Liver (tissue), 9 donors: ENCODE data around the gene STXBP6. TPM values are rescaled to one million over a fixed set of nuclear protein-coding genes. Genes with fewer than 3 reads are reported as not detected.

Experiments used
- DNase-seq: peaks from one replicate; pipeline ENCODE4 v3.0.0-alpha.2; 2017; ENCODE audit warnings: low spot score
- H3K27ac ChIP-seq, 2 donors: one replicate each; pipeline ENCODE4 v1.7.0; 2013; ENCODE audit warnings: inconsistent platforms in 2 of 2, low read length in 2 of 2, control low read depth in 1 of 2, low read depth in 1 of 2, mild to moderate bottlenecking in 1 of 2
- H3K27me3 ChIP-seq, 4 donors: one replicate each; pipeline versions ENCODE4 v1.6.1 to v1.7.0; 2013; ENCODE audit warnings: low read length in 3 of 4, inconsistent platforms in 1 of 4, mild to moderate bottlenecking in 1 of 4, moderate library complexity in 1 of 4; ENCODE audit not compliant: control insufficient read depth in 4 of 4, insufficient read depth in 4 of 4
- H3K36me3 ChIP-seq, 4 donors: one replicate each; pipeline versions ENCODE4 v1.6.1 to v1.7.0; 2013; ENCODE audit warnings: low read length in 3 of 4, mild to moderate bottlenecking in 3 of 4, low read depth in 1 of 4, moderate library complexity in 1 of 4; ENCODE audit not compliant: control insufficient read depth in 4 of 4, insufficient read depth in 3 of 4
- H3K4me1 ChIP-seq, 4 donors: one replicate each; pipeline versions ENCODE4 v1.6.1 to v1.7.0; 2013; ENCODE audit warnings: low read length in 3 of 4, mild to moderate bottlenecking in 3 of 4, moderate library complexity in 1 of 4; ENCODE audit not compliant: control insufficient read depth in 4 of 4, insufficient read depth in 4 of 4
- H3K4me3 ChIP-seq, 3 donors: one replicate each; pipeline versions ENCODE4 v1.6.1 to v1.7.0; 2013; ENCODE audit warnings: low read length in 3 of 3, control low read depth in 1 of 3, low read depth in 1 of 3, mild to moderate bottlenecking in 1 of 3
- H3K9ac ChIP-seq, 2 donors: one replicate each; pipeline ENCODE4 v1.7.0; 2013; ENCODE audit warnings: low read length in 2 of 2, mild to moderate bottlenecking in 2 of 2, moderate library complexity in 2 of 2, control low read depth in 1 of 2, low read depth in 1 of 2
- H3K9me3 ChIP-seq, 4 donors: one replicate each; pipeline versions ENCODE4 v1.6.1 to v1.7.0; 2013; ENCODE audit warnings: low read length in 3 of 4; ENCODE audit not compliant: control insufficient read depth in 4 of 4
- EGR1 ChIP-seq, 2 donors: IDR thresholded peaks; 2 replicates each; pipeline ENCODE4 v1.6.1; 2016 to 2018; ENCODE audit warnings: antibody characterized with exemption in 2 of 2, low read depth in 2 of 2
- FOXA1 ChIP-seq: IDR thresholded peaks from 2 replicates; pipeline ENCODE4 v1.6.1; 2016; ENCODE audit warnings: antibody characterized with exemption
- FOXA2 ChIP-seq: IDR thresholded peaks from 2 replicates; pipeline ENCODE4 v1.6.1; 2016; ENCODE audit warnings: antibody characterized with exemption
- GABPA ChIP-seq, 2 donors: IDR thresholded peaks in 1 of 2; conservative IDR thresholded peaks in 1 of 2; 2 replicates each; pipeline ENCODE4 v1.6.1; 2016; ENCODE audit warnings: antibody characterized with exemption in 2 of 2, mild to moderate bottlenecking in 1 of 2, moderate library complexity in 1 of 2
- HNF4G ChIP-seq: IDR thresholded peaks from 2 replicates; pipeline ENCODE4 v1.6.1; 2016; ENCODE audit warnings: antibody characterized with exemption
- NR2F2 ChIP-seq: IDR thresholded peaks from 2 replicates; pipeline ENCODE4 v1.6.1; 2016; ENCODE audit warnings: antibody characterized with exemption
- RAD21 ChIP-seq, 2 donors: IDR thresholded peaks; 2 replicates each; pipeline ENCODE4 v1.6.1; 2016; ENCODE audit warnings: antibody characterized with exemption in 2 of 2, mild to moderate bottlenecking in 2 of 2
- RXRA ChIP-seq, 2 donors: IDR thresholded peaks; 2 replicates each; pipeline ENCODE4 v1.6.1; 2017 to 2018; ENCODE audit warnings: antibody characterized with exemption in 2 of 2, mild to moderate bottlenecking in 1 of 2
- SP1 ChIP-seq: IDR thresholded peaks from 2 replicates; pipeline ENCODE4 v1.6.1; 2018; ENCODE audit warnings: antibody characterized with exemption, mild to moderate bottlenecking
- TAF1 ChIP-seq: conservative IDR thresholded peaks from 2 replicates; pipeline ENCODE4 v1.6.1; 2016; ENCODE audit warnings: antibody characterized with exemption, mild to moderate bottlenecking
- WGBS: extraction: QIAGEN DNeasy Blood & Tissue Kit; methylation state at CpG from one replicate; pipeline ENCODE4 v1.1.7; 2013; 5-methylcytosine and 5-hydroxymethylcytosine counted together
- polyA plus RNA-seq, 2 donors: library from polyadenylated mRNA; stranded (reverse) in 1 of 2; unstranded in 1 of 2; fragments of 200-250 nt in 1 of 2; fragments of >200 nt in 1 of 2; fragmentation: Nextera tagmentation in 1 of 2; extraction: Ambion mirVana in 1 of 2; gene quantifications; one replicate each; pipeline versions ENCODE4 v1.2.1 to v1.2.3, GENCODE V29; 2013 to 2015
- total RNA-seq, 2 donors: library from RNA; depleted of rRNA; stranded (reverse); fragments of >200 nt; gene quantifications; one replicate each; pipeline ENCODE4 v1.2.3, GENCODE V29; 2014
- TF ChIP-seq, protein P1 (sequence below): IDR thresholded peaks from 2 replicates; pipeline ENCODE4 v1.6.1; 2016; ENCODE audit warnings: antibody characterized with exemption, mild to moderate bottlenecking
- TF ChIP-seq, protein P2 (sequence below): IDR thresholded peaks from 2 replicates; pipeline ENCODE4 v1.6.1; 2016; ENCODE audit warnings: antibody characterized with exemption
- TF ChIP-seq, protein P3 (sequence below): fragments of 150-350 bp; IDR thresholded peaks from 2 replicates; pipeline ENCODE4 v1.5.1; 2017; ENCODE audit warnings: improper control_type of control experiment, low read depth, low read length; ENCODE audit not compliant: missing input control
- TF ChIP-seq, protein P4 (sequence below): IDR thresholded peaks from 2 replicates; pipeline ENCODE4 v1.6.1; 2016; ENCODE audit warnings: antibody characterized with exemption
- TF ChIP-seq, protein P5 (sequence below): IDR thresholded peaks from 2 replicates; pipeline ENCODE4 v1.6.1; 2016; ENCODE audit warnings: antibody characterized with exemption
- donor health status: healthy.
- donor health status: healthy.
- donor health status: healthy.
- donor health status: healthy.
- donor health status: healthy.

The STXBP6 gene
- total and polyA plus RNA-seq, 4 donors, result 1.4 to 3.8 (median 1.8) TPM

DNA sequence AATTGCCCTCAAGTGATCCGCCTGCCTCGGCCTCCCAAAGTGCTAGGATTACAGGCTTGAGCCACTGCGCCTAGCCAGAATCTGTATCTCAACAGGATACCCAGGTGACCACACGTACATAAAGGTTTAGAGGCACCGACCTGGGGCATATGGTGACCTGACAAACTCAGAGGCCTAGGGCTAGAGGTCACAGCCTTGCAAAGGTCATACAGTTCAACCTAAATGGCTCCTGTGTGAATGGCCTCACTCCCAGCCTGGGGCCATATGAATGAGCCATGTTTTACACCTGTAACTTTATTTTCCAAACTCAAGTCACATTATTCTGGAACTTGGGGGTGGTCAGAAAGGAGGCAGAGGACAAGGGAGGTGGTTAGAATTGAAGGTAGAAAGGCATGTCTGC is 10.0 kb downstream of the STXBP6 start (continued):
- TF ChIP-seq NR2F2, result no peak
- TF ChIP-seq RAD21 (IDR thresholded peaks at IDR 0.05), result no peak

DNA sequence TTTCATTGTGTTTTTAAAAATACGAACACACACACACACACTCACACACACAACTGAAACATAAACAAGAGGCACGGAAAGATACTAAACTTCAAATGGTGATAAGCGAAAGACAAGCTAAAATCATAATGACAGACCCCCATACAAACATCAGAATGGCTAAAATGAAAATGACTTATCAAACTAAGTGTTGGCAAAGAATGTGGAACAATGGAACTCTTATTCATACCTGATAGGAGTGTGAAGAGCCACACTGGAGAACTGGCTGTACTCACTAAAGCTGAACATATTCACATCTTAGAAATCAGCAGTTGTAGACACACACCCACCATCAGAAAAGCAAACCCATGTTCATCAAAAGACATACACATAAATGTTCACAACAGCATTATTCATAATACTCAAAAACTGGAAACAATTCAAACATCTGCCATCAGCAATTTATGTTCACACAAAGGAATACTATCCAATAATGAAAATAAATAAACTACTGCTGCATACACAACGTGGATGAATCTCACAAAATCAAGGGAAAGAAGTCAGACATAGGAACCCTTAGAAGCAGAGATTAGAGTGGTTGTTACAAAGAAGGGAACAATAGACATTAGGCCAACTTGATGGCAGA is 11.8 kb downstream of the STXBP6 start:
- TF ChIP-seq GABPA (IDR thresholded peaks at IDR 0.05 in 1 of 2, conservative IDR thresholded peaks at IDR 0.05 in 1 of 2) (no peak), RAD21 (IDR thresholded peaks at IDR 0.05) (no peak), HNF4G (no peak), TAF1 (no peak), NR2F2 (no peak), FOXA2 (no peak)
- TF ChIP-seq, protein P1, sequence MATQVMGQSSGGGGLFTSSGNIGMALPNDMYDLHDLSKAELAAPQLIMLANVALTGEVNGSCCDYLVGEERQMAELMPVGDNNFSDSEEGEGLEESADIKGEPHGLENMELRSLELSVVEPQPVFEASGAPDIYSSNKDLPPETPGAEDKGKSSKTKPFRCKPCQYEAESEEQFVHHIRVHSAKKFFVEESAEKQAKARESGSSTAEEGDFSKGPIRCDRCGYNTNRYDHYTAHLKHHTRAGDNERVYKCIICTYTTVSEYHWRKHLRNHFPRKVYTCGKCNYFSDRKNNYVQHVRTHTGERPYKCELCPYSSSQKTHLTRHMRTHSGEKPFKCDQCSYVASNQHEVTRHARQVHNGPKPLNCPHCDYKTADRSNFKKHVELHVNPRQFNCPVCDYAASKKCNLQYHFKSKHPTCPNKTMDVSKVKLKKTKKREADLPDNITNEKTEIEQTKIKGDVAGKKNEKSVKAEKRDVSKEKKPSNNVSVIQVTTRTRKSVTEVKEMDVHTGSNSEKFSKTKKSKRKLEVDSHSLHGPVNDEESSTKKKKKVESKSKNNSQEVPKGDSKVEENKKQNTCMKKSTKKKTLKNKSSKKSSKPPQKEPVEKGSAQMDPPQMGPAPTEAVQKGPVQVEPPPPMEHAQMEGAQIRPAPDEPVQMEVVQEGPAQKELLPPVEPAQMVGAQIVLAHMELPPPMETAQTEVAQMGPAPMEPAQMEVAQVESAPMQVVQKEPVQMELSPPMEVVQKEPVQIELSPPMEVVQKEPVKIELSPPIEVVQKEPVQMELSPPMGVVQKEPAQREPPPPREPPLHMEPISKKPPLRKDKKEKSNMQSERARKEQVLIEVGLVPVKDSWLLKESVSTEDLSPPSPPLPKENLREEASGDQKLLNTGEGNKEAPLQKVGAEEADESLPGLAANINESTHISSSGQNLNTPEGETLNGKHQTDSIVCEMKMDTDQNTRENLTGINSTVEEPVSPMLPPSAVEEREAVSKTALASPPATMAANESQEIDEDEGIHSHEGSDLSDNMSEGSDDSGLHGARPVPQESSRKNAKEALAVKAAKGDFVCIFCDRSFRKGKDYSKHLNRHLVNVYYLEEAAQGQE, result no peak
- TF ChIP-seq, protein P2, sequence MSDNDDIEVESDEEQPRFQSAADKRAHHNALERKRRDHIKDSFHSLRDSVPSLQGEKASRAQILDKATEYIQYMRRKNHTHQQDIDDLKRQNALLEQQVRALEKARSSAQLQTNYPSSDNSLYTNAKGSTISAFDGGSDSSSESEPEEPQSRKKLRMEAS, result no peak
- TF ChIP-seq, protein P3, sequence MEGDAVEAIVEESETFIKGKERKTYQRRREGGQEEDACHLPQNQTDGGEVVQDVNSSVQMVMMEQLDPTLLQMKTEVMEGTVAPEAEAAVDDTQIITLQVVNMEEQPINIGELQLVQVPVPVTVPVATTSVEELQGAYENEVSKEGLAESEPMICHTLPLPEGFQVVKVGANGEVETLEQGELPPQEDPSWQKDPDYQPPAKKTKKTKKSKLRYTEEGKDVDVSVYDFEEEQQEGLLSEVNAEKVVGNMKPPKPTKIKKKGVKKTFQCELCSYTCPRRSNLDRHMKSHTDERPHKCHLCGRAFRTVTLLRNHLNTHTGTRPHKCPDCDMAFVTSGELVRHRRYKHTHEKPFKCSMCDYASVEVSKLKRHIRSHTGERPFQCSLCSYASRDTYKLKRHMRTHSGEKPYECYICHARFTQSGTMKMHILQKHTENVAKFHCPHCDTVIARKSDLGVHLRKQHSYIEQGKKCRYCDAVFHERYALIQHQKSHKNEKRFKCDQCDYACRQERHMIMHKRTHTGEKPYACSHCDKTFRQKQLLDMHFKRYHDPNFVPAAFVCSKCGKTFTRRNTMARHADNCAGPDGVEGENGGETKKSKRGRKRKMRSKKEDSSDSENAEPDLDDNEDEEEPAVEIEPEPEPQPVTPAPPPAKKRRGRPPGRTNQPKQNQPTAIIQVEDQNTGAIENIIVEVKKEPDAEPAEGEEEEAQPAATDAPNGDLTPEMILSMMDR, result no peak
- H3K4me1 ChIP-seq, result peaks cover 0 to 13% (median 3%) of the 10 kb centered on the region in 4 donors
- no peaks in the 10 kb centered on the region for H3K27me3 ChIP-seq
- no peaks in the 10 kb centered on the region for H3K36me3 ChIP-seq
- 94% methylated on average over 4 of the region's 4 CpGs for WGBS
- no peaks in the 10 kb centered on the region for H3K9me3 ChIP-seq
- H3K27ac ChIP-seq, result no peak overlapping the region
- no peak overlapping the region for H3K9ac ChIP-seq
- no peak overlapping the region for H3K4me3 ChIP-seq
- no peak for DNase-seq

DNA sequence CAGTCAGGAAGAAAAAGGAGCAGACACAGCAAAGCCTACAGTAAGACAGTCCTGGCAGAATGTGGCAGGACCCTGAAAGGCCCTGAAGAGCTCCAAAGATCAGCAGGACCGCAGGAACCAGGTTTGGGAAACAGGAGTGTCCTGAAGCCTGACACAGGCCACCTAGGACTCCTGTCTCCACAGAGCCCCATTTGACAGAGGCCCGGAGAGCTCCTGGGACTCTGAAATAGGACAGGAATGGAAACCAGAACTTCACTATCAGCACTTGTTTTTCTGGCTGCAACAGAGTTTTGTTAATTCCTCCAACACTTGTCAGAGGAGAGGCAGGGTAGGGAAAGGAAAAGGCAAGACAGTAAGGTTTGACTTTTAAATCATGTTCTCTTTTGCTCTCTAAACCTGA is 12.9 kb downstream of the STXBP6 start:
- H3K4me3 ChIP-seq, result no peak overlapping the region
- no peak for DNase-seq
- no peak overlapping the region for H3K27ac ChIP-seq
- H3K36me3 ChIP-seq, result no peaks in the 10 kb centered on the region
- WGBS, result 86% methylated on average over 2 of the region's 2 CpGs
- no peaks in the 10 kb centered on the region for H3K9me3 ChIP-seq
- H3K9ac ChIP-seq, result no peak overlapping the region
- TF ChIP-seq, protein P4, sequence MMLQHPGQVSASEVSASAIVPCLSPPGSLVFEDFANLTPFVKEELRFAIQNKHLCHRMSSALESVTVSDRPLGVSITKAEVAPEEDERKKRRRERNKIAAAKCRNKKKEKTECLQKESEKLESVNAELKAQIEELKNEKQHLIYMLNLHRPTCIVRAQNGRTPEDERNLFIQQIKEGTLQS, result no peak
- TF ChIP-seq EGR1 (IDR thresholded peaks at IDR 0.05; ENCODE audit: low read depth in 2 of 2) (no peak), SP1 (no peak), FOXA1 (no peak), RXRA (IDR thresholded peaks at IDR 0.05) (no peak)
- TF ChIP-seq, protein P3, result no peak
- TF ChIP-seq, protein P1, result no peak
- TF ChIP-seq, protein P5, sequence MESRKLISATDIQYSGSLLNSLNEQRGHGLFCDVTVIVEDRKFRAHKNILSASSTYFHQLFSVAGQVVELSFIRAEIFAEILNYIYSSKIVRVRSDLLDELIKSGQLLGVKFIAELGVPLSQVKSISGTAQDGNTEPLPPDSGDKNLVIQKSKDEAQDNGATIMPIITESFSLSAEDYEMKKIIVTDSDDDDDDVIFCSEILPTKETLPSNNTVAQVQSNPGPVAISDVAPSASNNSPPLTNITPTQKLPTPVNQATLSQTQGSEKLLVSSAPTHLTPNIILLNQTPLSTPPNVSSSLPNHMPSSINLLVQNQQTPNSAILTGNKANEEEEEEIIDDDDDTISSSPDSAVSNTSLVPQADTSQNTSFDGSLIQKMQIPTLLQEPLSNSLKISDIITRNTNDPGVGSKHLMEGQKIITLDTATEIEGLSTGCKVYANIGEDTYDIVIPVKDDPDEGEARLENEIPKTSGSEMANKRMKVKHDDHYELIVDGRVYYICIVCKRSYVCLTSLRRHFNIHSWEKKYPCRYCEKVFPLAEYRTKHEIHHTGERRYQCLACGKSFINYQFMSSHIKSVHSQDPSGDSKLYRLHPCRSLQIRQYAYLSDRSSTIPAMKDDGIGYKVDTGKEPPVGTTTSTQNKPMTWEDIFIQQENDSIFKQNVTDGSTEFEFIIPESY, result no peak
- H3K27me3 ChIP-seq, result no peaks in the 10 kb centered on the region
- peaks cover 0 to 6% (median 3%) of the 10 kb centered on the region in 4 donors for H3K4me1 ChIP-seq
